Skeletal muscle cell (primary cell): ENCODE results near the gene FAM131A.

Experiments
- DNase-seq: peaks from one replicate; pipeline ENCODE4 v3.0.0-alpha.2; 2010; ENCODE audit warnings: low read depth
- H3K4me3 ChIP-seq: 2 replicates; pipeline ENCODE4 v1.5.1; 2011; ENCODE audit warnings: low read depth, mild to moderate bottlenecking, control low read depth, low read length, moderate library complexity

The FAM131A gene

DNA sequence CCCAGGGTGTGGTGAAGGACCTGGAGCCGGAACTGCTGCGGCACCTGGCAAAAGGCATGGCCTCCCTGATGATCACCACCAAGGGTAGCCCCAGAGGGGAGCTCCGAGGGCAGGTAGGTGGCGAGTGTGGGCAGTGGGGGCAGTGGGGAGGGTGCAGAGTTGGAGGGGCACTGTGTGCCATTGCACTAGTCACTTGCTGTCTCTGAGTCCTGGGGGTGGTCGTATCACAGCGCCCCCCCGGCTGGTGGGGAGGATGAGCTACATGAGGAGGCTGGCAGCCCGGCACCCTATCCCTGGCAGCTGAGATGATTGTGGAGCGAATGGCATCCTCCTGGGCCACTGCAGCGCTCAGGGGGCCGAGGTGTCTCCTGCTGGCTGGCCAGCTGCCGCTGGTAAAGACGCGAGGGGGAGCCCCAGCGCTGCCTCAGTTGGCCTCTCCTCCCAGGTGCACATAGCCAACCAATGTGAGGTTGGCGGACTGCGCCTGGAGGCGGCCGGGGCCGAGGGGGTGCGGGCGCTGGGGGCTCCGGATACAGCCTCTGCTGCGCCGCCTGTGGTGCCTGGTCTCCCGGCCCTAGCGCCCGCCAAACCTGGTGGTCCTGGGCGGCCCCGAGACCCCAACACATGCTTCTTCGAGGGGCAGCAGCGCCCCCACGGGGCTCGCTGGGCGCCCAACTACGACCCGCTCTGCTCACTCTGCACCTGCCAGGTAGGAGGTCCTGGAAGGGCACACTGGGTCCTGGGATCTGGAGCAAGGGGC lies 48.8 kb downstream of the FAM131A start:
- DNase-seq, result no peak
- no peak overlapping the region for H3K4me3 ChIP-seq

DNA sequence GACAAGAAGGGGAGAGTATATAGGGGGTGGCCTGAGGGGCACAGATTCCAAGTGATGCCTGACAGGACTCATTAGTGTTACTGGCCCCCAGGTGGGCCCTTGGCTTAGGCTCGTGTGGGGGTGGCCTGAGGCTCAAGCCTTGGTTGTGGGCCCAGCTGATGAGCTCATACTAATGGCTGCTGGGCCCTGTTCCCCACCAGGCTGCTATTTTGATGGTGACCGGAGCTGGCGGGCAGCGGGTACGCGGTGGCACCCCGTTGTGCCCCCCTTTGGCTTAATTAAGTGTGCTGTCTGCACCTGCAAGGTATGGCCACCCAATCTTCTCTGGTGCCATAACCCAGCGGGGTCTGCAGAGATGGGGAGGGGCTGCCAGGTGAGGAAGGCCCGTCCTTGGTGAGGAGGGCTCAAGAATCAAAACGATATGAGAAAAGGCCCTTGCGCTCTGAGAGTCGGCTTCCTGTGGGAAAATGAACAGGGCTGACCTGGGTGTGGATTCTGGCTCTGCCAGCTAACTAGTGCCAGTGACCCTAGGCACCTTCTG lies 49.8 kb downstream of the FAM131A start:
- DNase-seq, result no peak
- H3K4me3 ChIP-seq, result no peak overlapping the region

DNA sequence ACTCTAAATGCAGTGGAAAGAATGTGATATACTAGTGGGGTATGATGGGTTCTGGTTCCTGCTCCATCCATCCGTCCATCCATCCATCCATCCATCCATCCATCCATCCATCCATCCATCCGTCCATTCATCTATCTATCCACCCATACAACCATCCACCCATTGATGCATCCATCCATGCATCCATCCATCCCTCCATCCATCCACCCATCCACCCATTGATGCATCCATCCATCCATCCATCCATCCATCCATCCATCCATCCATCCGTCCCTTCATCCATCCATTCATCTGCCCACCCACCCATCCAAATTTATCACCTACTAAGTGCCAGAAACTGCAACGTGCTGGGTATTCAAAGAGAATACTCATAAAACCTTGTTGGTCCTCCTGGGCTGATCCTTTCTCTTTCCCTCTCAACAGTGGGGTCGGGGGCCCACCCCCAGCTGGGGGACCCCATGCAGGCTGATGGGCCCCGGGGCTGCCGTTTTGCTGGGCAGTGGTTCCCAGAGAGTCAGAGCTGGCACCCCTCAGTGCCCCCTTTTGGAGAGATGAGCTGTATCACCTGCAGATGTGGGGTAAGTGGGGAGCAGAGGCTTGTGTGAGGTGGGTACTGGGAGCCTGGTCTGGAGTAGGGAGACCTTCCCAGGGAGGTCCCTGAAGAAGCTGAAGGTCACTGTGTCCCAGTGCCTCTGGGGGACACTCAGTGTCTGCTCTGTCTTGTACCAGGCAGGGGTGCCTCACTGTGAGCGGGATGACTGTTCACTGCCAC lies 51.0 kb downstream of the FAM131A start:
- no peak overlapping the region for H3K4me3 ChIP-seq
- no peak for DNase-seq

DNA sequence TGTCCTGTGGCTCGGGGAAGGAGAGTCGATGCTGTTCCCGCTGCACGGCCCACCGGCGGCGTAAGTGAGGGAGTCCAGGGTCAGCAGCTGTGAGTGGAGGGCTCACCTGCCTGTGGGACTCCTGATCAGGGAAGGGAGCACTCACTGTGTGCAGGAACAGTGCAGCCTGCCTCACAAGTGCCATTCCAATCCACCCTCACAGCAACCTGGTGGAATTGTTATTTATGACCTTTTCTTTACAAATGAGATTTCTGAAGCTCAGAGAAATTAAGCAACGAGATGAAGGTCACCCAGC lies 51.5 kb downstream of the FAM131A start:
- DNase-seq, result no peak
- H3K4me3 ChIP-seq, result no peak overlapping the region

DNA sequence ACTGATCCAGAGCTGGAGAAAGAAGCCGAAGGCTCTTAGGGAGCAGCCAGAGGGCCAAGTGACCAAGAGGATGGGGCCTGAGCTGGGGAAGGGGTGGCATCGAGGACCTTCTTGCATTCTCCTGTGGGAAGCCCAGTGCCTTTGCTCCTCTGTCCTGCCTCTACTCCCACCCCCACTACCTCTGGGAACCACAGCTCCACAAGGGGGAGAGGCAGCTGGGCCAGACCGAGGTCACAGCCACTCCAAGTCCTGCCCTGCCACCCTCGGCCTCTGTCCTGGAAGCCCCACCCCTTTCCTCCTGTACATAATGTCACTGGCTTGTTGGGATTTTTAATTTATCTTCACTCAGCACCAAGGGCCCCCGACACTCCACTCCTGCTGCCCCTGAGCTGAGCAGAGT lies 52.0 kb downstream of the FAM131A start:
- no peak overlapping the region for H3K4me3 ChIP-seq

DNA sequence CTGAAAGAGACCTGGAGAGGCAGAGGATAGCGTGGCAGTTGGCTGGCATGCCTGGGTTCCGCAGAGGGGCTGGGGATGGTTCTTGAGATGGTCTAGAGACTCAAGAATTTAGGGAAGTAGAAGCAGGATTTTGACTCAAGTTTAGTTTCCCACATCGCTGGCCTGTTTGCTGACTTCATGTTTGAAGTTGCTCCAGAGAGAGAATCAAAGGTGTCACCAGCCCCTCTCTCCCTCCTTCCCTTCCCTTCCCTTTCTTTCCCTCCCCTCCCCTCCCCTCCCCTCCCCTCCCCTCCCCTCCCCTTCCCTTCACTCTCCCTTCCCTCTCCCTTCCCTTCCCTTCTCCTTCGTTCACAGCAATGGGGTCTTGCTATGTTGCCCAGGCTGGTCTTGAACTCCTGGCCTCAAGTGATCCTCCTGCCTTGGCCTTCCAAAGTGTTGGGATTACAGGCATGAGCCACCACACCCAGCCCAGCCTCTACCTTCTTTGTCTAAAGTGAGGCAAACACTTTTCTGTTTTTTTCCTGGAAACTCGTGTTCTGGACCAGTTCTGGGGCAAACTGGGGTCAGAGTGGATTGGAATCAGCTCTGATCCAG lies 52.6 kb downstream of the FAM131A start:
- H3K4me3 ChIP-seq, result no peak overlapping the region
- DNase-seq, result no peak

More for the DNA sequence above, 52.0 kb downstream of the FAM131A start:
- DNase-seq, result no peak

DNA sequence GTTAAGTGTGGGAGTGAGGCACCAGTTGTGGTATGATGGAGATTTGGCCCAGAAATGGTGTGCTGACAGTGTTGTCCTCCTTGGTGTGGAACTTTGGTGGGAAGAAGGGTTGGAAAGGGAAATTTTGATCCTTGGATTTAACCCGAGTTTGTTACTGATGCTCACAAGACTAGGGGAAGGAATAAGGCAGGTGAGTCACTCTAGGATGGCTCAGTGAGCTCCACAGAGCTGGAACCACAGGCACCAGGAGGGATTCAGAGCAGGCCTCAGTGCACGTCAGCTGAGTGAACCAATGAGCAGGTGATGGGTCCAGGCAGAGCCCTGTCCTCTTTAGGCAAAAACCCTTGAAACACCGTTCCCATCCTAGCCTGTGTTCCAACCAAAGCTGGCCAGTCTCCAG lies 53.9 kb downstream of the FAM131A start:
- no peak for DNase-seq
- H3K4me3 ChIP-seq, result no peak overlapping the region

DNA sequence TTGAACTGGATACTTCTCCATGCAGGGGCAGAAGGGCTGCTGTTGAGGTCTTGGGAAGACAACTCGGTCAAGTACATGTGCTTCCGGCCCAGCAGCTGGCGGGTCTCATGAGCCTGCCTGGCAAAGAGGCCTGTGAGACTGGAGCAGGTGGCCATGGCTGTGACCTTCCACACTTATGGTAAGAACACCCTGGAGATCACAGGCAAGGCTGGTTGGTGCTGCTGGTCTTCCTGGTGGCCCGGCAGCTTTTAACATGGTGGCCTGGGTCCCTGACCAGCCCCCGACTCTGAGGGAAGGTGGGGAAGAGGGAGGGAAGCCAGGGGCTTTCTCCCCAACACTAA lies 57.9 kb downstream of the FAM131A start:
- DNase-seq, result no peak
- no peak overlapping the region for H3K4me3 ChIP-seq
